Measurements from ENCODE around the gene LUC7L. TPM values are rescaled to one million over a fixed set of nuclear protein-coding genes. Genes with fewer than 3 reads are reported as not detected.
"Not testable (repeated sequence)": the region's sequence is repeated elsewhere in the genome, so short reads cannot be mapped to it uniquely, and the experiment has no call there.

LUC7L gene
- total RNA-seq, 4 donors from 2014 or later, result 85.1 to 316 (median 153) TPM

DNA sequence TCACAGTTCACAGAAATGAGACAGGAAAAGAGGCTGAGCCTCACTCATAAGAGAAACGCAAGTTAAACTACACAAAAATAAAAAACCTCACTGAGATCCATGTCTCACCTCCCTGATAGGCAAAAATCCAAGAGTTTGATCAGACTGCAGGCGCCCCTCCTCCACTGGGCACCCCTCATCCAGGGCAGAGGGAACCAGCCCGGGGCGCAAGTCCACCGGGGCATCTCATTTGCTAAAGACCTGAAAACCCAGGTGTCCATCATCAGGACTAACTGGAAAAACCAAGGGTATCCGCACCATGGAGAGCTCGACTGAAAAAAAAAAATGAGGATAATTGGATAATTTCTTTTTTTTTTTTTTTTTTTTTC lies 74.2 kb downstream of the LUC7L start:
- peaks cover 68% of the 10 kb centered on the region for H3K27me3 ChIP-seq
- H3K27ac ChIP-seq, result no peak overlapping the region
- TF ChIP-seq, protein P1, sequence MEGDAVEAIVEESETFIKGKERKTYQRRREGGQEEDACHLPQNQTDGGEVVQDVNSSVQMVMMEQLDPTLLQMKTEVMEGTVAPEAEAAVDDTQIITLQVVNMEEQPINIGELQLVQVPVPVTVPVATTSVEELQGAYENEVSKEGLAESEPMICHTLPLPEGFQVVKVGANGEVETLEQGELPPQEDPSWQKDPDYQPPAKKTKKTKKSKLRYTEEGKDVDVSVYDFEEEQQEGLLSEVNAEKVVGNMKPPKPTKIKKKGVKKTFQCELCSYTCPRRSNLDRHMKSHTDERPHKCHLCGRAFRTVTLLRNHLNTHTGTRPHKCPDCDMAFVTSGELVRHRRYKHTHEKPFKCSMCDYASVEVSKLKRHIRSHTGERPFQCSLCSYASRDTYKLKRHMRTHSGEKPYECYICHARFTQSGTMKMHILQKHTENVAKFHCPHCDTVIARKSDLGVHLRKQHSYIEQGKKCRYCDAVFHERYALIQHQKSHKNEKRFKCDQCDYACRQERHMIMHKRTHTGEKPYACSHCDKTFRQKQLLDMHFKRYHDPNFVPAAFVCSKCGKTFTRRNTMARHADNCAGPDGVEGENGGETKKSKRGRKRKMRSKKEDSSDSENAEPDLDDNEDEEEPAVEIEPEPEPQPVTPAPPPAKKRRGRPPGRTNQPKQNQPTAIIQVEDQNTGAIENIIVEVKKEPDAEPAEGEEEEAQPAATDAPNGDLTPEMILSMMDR (IDR thresholded peaks at IDR 0.05), result no peak
- TF ChIP-seq POLR2AphosphoS5 (IDR thresholded peaks at IDR 0.05) (no peak), EP300 (IDR thresholded peaks at IDR 0.05; ENCODE audit: low read depth) (no peak), POLR2A (IDR thresholded peaks at IDR 0.05) (no peak)
- H3K9me3 ChIP-seq, result no peaks in the 10 kb centered on the region
- in situ Hi-C loops (cut with MboI; ENCODE audit: low pct_ligation_motif_present in 1 of 4, low pct_unique_long_range_greater_than_20kb in 1 of 4, low sequenced_read_pairs in 3 of 4), result no loop called here
- H3K36me3 ChIP-seq, result no peaks in the 10 kb centered on the region
- 20 to 67% methylated on average over 1 to 7 of the region's 7 CpGs for WGBS, 2 donors (ENCODE audit: low coverage in 1 of 2)
- DNase-seq, result no peak
- H3K4me3 ChIP-seq, result peak overlapping the region in 1 of 4 donors; percentile 50
- H3K4me1 ChIP-seq, result peaks cover 4 to 10% (median 7%) of the 10 kb centered on the region in 4 donors
- intact Hi-C loops (cut with DNase I; ENCODE audit: low total_unique reads), result no loop called here

DNA sequence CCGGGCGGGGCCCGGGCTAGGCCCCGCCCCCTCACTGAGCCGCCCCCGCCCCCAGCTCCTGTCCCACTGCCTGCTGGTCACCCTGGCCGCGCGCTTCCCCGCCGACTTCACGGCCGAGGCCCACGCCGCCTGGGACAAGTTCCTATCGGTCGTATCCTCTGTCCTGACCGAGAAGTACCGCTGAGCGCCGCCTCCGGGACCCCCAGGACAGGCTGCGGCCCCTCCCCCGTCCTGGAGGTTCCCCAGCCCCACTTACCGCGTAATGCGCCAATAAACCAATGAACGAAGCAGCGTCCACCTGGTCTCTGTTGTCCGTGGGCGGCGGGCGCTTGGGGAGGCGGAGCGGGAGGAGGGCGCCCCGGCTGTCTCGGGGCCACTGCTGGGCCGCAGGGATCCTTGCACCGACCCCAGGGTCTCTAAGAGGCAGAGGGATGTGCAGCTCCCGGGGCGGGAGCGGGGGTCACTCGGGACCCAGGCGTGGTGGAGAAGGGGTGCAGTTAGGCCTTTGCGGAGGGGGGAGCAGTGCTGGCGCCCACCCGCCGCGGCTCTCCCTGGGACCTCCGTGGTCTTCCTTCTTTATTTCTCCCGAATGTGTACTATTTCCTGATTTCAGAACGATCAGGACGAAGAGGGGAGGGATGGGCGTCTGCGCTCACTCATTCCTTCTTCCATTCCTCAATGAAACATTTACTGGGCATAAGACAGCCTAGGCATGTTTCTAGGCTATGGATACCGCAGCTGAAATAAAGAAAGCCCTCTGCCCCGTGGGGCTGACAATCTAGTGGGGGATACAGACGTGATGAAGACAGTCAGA lies 74.8 kb downstream of the LUC7L start:
- Histone ChIP-seq H3K36me3 (no peaks in the 10 kb centered on the region), H3K4me1 (peaks cover 4 to 10% (median 7%) of the 10 kb centered on the region in 4 donors), H3K27me3 (peaks cover 72% of the 10 kb centered on the region), H3K4me3 (peak overlapping the region; percentile 6 to 50 (median 24)), H3K9me3 (no peaks in the 10 kb centered on the region), H3K27ac (peak overlapping the region in 1 of 4 donors; percentile 30)
- 5 to 20% methylated on average over 1 to 53 of the region's 59 CpGs for WGBS, 2 donors (ENCODE audit: low coverage in 1 of 2)
- TF ChIP-seq POLR2A (IDR thresholded peaks at IDR 0.05) (no peak), EP300 (IDR thresholded peaks at IDR 0.05; ENCODE audit: low read depth) (no peak)
- peak; percentile 27 for DNase-seq
- intact Hi-C loops (cut with DNase I; ENCODE audit: low total_unique reads) (no loop called here), in situ Hi-C loops (cut with MboI; ENCODE audit: low pct_ligation_motif_present in 1 of 4, low pct_unique_long_range_greater_than_20kb in 1 of 4, low sequenced_read_pairs in 3 of 4) (no loop called here)

DNA sequence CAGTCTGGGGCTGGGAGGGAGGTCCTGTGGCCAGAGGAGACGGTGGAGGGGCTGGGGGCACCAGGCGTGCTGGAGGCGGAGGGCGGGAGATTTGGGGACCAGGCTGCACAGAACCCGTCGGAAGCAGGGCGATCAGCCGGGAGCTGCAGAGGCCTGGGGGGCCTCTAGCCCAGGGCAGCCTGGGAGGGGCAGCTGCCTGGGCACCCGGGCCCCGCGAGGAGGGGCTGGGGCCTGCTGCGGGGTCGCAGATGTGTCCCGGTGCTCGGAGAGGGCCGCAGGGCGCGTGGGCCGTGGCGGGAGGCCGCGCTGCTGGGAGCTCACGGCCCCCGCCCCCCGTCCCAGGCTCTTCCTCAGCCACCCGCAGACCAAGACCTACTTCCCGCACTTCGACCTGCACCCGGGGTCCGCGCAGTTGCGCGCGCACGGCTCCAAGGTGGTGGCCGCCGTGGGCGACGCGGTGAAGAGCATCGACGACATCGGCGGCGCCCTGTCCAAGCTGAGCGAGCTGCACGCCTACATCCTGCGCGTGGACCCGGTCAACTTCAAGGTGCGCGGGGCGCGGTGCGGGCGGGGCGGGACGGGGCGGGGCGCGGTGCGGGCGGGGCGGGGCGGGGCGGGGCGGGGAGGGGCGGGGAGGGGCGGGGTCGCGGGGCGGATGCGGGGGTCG lies 75.6 kb downstream of the LUC7L start:
- peaks cover 4 to 10% (median 7%) of the 10 kb centered on the region in 4 donors for H3K4me1 ChIP-seq
- H3K36me3 ChIP-seq; H3K4me3 ChIP-seq; intact Hi-C loops (cut with DNase I; ENCODE audit: low total_unique reads); in situ Hi-C loops (cut with MboI; ENCODE audit: low pct_ligation_motif_present in 1 of 4, low pct_unique_long_range_greater_than_20kb in 1 of 4, low sequenced_read_pairs in 3 of 4); H3K9me3 ChIP-seq; H3K27ac ChIP-seq; DNase-seq: not testable (repeated sequence)
- WGBS, 2 donors (ENCODE audit: low coverage in 1 of 2), result no CpG with 5 or more reads among the region's 74 CpGs
- peaks cover 71% of the 10 kb centered on the region for H3K27me3 ChIP-seq

DNA sequence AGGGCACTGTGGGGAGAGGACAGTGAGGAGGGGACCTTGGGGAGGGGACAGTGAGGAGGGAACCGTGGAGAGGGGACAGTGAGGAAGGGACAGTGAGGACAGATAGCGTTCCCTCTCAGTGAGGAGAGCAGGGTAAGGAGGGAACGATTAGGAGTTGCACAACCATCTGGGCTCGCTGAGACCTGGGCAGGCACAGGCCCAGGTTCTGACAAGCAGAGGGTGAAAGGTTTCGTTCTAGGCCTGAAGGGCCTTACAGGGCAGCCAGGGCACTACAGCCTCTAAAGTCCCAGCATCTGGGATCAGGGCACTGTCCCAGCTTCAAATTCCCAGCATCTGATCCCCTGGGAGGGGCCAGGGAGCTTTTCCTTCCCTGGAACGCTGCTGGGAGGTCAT lies 76.1 kb downstream of the LUC7L start:
- H3K27ac ChIP-seq; DNase-seq; H3K4me3 ChIP-seq; H3K9me3 ChIP-seq; in situ Hi-C loops (cut with MboI; ENCODE audit: low pct_ligation_motif_present in 1 of 4, low pct_unique_long_range_greater_than_20kb in 1 of 4, low sequenced_read_pairs in 3 of 4); H3K36me3 ChIP-seq; intact Hi-C loops (cut with DNase I; ENCODE audit: low total_unique reads): not testable (repeated sequence)
- Histone ChIP-seq H3K27me3 (peaks cover 70% of the 10 kb centered on the region), H3K4me1 (peaks cover 4 to 10% (median 7%) of the 10 kb centered on the region in 4 donors)
- WGBS, 2 donors (ENCODE audit: low coverage in 1 of 2), result 35% methylated on average over 3 of the region's 6 CpGs; no CpG with 5 or more reads in 1 of the 2 donors

DNA sequence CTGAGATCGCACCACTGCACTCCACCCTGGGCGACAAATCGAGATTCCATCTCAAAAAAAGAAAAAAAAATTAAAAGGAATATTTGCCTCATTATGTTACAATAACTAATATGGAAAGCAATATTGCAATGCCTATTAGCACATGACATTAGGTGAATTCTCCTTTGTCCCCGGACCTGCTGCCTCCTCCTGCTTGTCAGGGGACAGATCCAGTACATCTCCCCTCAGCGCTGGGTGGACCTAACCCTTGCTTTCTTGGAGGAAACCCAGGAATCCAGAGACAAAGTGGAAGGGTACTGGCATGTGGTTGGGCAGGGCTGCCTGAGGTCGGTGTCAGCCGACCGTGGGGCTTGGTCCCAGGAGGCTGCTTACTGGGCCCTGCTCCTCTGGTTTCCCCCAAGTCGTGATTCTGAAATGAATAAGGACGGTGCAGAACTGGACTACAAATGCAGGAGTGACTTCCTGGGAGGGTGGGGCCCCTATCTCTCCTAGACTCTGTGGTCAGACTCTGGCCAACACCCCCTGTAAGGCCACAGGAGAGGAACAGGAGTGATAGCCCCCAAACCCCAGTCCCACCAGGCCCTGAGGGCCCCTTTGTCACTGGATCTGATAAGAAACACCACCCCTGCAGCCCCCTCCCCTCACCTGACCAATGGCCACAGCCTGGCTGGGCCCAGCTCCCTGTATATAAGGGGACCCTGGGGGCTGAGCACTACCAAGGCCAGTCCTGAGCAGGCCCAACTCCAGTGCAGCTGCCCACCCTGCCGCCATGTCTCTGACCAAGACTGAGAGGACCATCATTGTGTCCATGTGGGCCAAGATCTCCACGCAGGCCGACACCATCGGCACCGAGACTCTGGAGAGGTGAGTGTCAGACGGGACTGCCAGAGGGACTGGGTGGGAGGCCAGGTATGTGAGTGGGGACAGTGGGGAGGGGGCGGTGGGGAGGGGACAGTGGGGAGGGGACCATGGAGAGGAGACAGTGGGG lies 76.8 kb downstream of the LUC7L start, which contains the start of gene HBZ:
TSS of gene HBZ (plus strand) at position 504 of the 988 bp plus-strand sequence. CDS start at position 770, 266 bp downstream.
- Histone ChIP-seq H3K4me3 (no peak within 1 kb of the TSS), H3K27ac (no peak within 1 kb of the TSS), H3K9me3 (no peaks in the 10 kb centered on the region), H3K36me3 (no peaks in the 10 kb centered on the region), H3K4me1 (peaks cover 4 to 10% (median 7%) of the 10 kb centered on the region in 4 donors), H3K27me3 (peaks cover 63% of the 10 kb centered on the region)
- 64 to 70% methylated on average over 8 to 17 of the region's 17 CpGs for WGBS, 2 donors (ENCODE audit: low coverage in 1 of 2)
- in situ Hi-C loops (cut with MboI; ENCODE audit: low pct_ligation_motif_present in 1 of 4, low pct_unique_long_range_greater_than_20kb in 1 of 4, low sequenced_read_pairs in 3 of 4) (no loop called here), intact Hi-C loops (cut with DNase I; ENCODE audit: low total_unique reads) (no loop called here)
- DNase-seq, result no peak
- no peak for TF ChIP-seq POLR2A (IDR thresholded peaks at IDR 0.05)
- no peak for TF ChIP-seq POLR2AphosphoS5 (IDR thresholded peaks at IDR 0.05)
- TF ChIP-seq EP300 (IDR thresholded peaks at IDR 0.05; ENCODE audit: low read depth), result no peak
- TF ChIP-seq, protein P1 (IDR thresholded peaks at IDR 0.05), result no peak
